ENCODE data around the gene IRX1. TPM values are rescaled to one million over a fixed set of nuclear protein-coding genes. Genes with fewer than 3 reads are reported as not detected.

IRX1 gene
- total and polyA plus RNA-seq, 7 donors: not detected

GRCh38 chr5:3650320-3650719 lies 54.7 kb downstream of the IRX1 start:
- Histone ChIP-seq H3K4me1 (no peaks in the 10 kb centered on the region), H3K4me3 (no peak overlapping the region), H3K27me3 (no peaks in the 10 kb centered on the region), H3K27ac (no peak overlapping the region), H3K9me3 (no peaks in the 10 kb centered on the region), H3K36me3 (no peaks in the 10 kb centered on the region)
- WGBS, 2 donors: 31 to 67% methylated on average over 2 of the region's 2 CpGs
- TF ChIP-seq EP300 (IDR thresholded peaks at IDR 0.05) (no peak), POLR2A (IDR thresholded peaks at IDR 0.05) (no peak), POLR2AphosphoS5 (IDR thresholded peaks at IDR 0.05) (no peak), CTCF (IDR thresholded peaks at IDR 0.05) (no peak)
- intact Hi-C loops (cut with DNase I): no loop called here
- DNase-seq: no peak

GRCh38 chr5:3650868-3651267 lies 55.2 kb downstream of the IRX1 start:
- no peak for DNase-seq
- no peak overlapping the region for H3K4me3 ChIP-seq
- no peaks in the 10 kb centered on the region for H3K9me3 ChIP-seq
- 52 to 74% methylated on average over 8 of the region's 8 CpGs for WGBS, 2 donors
- no peaks in the 10 kb centered on the region for H3K4me1 ChIP-seq
- intact Hi-C loops (cut with DNase I): no loop called here
- H3K36me3 ChIP-seq: no peaks in the 10 kb centered on the region
- no peak overlapping the region for H3K27ac ChIP-seq
- no peaks in the 10 kb centered on the region for H3K27me3 ChIP-seq
- TF ChIP-seq CTCF (IDR thresholded peaks at IDR 0.05) (no peak), POLR2A (IDR thresholded peaks at IDR 0.05) (no peak), EP300 (IDR thresholded peaks at IDR 0.05) (no peak), POLR2AphosphoS5 (IDR thresholded peaks at IDR 0.05) (no peak)

All from sigmoid colon (tissue), 7 donors.